HG02938 (cell line): ENCODE results near the gene CETN1.

Experiments
- ATAC-seq: cut with Tn5 transposase; IDR thresholded peaks from one replicate; pipeline ENCODE4 v1.9.1; 2021; ENCODE audit warnings: mild to moderate bottlenecking, moderate library complexity; ENCODE audit not compliant: unreplicated experiment

Gene CETN1

DNA sequence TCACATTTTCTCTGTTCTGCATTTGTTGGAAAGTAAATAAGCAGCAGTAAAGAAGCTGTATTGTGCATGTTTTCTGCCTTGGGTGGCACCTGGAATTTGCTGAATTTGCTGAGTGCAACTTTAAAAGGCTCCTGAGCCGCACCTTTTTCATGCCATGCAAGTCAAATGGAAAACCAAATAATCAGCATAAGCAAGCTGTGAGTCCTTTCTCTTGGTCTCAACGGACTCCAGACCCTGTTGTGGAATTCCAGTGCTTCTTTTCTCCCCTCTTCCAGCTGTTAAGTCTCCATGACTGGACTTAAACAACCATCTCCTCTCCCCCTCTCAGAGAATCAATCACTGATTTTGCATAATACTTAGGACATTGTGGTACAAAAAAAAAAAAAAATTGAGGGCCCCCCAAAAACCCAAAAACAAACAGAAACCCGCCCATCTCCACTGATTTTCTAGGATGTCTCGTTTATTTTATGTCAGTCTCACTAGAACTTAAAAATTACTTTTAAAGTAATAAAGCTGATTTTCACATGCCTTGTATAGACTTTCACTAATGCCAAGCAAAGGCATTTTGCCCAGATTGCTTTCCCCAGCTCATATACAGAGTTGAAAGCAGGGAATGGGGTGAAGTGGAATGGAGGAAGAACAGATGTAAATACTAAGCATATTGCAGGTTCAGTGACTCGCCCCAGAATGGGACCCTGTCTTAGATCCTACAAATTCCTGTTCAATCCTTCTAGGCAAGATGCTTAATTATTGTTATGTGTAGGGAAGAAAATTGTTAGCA, 5.1 kb upstream of the CETN1 start:
- ATAC-seq, result no peak

DNA sequence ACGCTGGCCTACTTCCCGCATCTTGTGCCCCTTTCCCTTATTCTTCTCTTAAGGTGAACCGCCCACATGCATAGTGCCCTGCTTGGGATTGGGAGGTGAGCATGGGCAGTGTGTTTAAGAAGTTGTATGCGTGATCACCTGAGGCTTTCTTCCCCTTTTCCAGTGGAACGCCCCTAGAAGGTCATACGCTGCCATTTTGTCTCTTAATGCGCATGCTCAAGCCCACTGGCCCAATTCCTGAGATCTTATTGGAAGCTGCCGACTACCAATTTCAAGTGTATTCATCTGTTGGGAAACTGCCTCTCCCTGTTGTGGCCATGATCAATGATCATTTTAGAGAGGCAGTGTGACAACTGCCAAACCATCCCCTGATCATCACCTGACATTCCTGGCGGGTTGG, 3.3 kb upstream of the CETN1 start:
- ATAC-seq, result no peak

DNA sequence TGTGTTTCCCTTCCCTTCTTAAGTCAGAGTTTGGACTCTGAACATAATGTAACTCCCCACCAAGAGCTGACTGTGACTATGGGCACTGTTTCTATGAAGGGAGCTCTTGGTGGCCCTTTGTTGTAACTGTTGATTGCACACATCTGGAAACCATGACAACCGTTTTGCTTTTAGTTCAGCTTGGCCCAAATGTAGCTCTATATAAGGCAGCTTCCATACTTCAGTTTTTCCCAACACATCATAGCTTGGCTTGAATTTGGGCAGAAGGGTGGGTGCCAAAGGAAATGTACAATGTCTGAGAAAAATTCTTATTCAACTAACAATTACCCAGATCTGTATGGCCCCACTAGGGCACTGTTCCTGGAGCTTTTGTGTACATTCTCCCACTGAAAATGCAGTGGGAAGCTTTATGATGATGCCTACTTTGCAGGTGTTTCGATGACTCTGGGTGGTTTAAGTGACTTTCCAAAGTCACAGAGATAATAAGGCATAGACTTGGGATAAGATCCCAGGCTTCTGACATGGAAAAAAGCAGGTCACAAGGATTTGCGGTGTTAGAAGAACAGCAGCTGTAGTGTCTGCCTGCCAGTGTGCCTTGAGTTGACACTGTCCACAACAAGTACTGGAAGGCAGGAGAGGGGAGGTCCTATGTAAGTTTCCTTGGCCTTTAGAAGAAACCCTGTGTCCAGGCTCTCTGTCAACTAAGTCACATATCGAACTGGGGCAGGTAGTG, 2.4 kb upstream of the CETN1 start:
- ATAC-seq, result no peak

DNA sequence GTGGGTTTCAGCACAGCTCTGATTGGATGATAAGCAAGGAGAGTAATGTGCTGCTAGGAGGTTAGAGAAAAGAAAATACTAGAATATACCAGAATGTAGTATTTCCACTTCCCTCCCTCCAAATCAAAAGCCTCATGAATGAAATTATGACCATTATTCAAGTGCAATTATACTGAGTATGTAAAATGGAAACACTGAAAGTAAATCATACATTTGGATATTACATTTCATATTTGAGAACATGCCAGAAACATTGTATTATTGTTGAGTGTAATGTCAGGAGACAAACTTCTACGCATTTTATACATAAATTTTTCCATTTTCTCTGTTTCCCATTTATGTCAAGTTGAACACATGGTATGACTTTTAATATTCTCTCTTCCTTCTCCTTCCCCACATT, 942 bp upstream of the CETN1 start:
- ATAC-seq, result no peak

DNA sequence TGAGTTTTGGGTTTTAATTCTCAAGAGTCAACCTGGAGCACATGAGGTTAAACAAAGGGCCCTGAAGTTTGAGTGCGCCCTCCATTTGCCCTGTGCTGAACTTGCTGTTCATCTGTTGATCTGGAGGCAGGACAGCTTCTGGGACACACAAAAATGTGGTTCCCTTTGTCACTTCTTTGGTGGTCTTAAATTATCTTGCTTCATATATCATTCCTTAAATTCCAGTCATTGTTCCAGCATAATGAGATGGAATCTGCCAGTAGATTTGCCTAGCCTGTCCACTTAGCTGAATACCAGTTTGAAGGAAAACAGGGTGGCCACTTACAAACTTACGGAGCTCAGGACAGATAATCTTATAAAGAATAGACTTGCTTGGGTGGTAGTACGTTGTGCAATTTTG, 916 bp downstream of the CETN1 start:
- ATAC-seq, result no peak

DNA sequence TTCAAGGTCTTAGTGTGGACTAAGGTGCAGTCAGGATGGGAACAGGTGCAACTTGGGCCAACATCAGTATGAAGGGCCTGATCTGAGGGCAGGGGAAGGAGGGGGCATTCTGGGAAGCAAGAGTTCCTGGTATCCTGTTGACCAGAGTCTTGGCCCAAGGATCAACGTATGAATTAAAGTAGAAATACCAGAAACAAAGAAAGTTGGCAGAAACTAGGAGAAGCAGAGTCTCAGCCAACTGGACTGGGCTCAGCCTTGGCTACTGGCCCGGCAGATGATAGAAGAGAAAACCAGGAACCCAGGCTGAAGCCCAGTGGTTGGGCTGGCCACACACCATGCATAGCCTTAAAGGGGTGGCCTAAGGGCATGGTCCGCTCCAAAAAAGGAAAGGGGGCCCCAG, 2.3 kb downstream of the CETN1 start:
- ATAC-seq, result no peak

DNA sequence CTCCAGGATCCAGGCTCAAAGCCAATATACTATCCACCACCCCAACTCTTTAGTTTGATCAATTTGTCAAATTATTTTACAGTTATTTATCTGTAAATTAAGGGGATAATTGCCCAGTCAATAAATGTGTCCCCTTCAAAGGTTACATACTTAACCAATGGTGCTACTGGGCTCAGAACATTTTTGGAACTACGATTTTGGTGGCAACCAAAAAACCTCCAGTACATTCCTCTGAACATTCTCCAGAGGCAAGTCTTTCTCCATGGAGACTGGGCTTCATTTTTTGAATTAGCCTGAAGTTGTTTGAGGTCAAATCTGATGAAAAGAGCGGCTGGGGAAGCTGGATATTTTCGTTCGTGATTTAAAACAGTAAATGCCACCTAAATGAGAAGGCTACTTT, 14.9 kb downstream of the CETN1 start:
- no peak for ATAC-seq

DNA sequence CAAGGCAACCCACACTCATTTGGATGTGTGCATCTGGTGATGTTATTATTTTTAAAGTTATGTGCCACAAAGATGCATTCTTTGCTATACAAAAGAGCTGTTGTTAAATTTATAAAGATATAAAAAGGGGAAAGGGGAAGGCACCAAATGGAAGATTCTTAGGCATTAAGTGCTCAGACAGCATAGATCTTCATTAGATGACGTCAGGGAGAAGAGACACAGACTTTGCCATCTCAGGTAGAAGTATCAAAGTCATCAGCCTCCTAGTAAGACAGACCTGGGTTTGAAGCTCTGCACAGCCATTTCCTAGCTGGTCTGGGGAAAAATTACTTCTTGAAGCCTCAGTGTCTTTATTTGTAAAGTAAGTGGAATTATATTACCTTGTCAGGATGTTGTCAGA, 15.4 kb downstream of the CETN1 start:
- ATAC-seq, result no peak

DNA sequence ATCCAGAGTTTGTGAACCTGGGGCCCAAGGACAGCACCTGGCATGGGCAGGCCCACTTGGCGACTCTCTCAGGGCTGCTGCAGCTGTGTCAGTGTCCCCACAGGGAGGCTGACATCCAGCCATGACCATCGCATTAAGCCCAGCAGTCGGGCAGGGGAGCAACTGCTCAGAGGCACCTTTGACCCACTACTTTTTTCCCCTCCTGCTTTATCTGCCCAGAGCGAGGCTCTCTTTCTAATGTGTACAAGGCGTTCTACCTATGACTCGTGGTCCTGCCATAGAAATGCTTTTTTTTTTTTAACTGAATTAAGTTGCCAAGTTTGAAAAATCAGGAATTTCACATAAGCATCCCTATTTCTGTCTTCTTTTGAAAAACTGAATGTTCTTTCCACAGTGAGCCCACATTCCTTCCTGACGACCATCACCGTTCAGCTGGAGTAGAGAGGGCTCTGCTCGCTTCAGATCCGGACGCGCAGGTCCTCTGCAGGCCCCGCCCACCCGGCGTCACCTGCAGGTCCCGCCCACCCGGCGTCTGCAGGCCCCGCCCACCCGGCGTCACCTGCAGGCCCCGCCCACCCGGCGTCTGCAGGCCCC, 16.2 kb downstream of the CETN1 start:
- ATAC-seq, result peak; percentile 57

DNA sequence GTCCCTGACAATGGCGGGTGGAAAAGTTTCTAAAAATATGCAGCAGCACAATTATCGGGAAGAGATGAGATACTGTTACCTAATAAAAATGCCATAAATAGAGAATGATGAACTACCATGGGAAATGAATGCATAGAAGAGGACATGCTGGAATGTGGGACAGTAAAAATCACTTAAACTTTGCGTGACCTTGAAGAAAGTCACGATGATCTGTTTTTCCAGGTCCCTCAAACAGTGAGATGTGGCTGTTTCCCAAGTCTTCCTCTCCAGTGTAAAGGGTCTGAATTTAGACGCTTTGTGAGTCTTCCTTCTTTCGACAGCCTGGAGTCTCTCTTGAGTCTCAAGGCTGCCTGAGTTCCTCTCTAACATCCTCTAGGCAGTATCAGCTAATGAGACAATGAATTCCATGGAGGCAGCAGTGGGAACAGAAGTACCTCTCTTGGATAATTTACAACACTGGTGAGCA, 18.0 kb downstream of the CETN1 start:
- ATAC-seq, result no peak

DNA sequence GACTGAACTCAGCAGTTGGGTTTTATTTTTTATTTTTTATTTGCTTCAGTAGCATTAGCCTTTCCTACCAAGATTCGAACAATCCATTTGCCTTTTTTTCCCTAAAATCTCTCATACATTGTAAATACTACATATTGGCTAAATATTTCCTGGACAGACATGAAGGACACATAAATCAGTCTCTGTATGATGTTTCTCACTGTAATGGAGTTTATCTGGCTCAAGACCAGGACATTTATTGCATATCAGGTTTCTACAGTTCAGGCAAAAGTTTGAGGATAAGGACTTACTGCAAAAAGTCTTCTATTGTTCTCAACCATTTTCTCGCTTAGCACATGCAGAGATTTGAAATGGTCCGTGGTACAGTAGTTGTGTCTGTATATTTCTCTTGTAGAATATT, 19.9 kb downstream of the CETN1 start:
- ATAC-seq, result no peak

DNA sequence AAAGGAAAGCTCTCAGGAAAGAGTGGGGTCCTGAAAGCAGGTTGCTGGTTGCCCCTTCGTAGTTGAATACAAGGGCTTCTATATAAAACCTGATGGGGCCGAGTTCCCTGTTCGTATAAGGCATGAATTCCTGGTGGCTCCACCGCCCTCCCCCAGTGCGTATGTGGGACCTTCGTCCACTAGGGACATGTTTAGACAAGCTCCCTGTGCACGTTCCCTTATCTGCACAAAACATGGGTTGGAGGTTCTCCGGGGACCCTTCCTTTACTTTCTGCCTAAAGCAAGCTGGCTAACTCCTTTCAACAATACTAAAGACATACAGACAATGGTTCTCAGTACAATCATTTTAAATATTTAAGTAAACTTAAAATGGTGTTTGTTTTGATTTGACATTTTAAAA, 24.6 kb downstream of the CETN1 start:
- ATAC-seq, result no peak

DNA sequence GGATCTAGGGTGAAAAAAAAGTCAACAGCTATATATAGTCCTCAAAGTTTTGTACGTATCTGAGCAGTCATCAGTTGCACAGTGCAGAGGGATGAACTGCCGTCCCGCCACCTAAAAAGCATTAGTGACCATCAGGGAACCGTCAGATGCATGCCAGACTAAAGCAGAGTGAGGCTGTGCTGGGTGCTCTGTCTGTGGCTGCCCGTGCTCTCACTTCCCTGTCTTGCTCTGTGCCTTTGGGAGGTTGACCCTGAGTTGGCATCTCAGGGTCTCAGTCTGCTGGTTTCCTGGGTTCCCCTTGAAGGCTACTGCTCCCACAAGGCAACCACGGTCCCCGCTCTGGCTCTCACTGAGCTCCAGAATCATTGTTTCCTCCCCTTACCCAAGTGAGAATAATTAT, 27.8 kb downstream of the CETN1 start:
- no peak for ATAC-seq

DNA sequence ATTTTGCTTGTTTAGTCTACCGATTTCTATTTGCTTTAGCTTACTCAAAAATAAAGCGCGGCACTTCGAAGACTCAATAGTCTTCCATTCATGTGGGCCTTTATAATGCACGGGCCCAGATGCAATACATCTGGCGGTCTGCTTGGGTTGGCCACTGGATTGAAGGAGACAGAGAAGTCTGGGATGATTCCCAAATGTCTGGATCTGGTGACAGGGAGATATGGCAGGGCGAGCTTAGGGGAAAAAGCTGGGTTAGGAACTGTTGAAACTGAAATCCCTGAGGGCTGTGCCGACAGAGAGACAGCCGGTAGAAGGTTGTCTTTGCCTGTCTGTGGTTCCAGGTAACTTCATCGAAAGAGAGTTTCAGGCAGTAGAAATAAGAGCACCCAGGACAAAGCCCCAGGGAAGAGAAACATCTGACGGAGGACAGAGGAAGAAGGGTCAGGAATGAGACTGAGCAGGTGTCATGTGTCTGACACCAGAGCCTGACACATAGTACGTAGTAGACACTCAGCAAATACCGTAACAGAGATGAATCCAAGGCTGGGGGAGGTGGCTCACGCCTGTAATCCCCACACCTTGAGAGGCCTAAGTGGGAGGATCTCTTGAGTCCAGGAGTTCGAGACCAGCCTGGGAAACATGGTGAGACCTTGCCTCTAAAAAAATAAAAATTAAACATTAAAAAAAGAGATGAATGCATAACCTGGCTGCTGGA, 30.2 kb downstream of the CETN1 start:
- ATAC-seq, result no peak

DNA sequence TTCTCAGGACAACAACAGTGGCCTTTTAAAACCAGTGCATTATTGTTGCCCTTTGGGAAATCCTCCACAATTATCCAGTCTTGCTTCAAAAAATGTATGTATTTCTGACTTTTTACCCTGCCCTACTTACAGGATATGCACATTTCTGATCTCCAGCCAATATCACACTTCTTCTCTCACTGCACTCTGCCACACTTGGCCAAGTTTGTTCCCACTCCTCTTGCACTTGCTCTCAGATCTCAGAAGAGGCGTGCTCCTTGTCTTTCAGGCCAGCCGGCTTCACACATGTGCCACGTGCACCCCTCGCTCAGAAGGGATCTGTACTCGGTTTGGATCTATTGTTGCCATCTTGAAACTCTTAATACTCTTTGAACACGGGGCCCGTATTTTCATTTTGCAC, 32.0 kb downstream of the CETN1 start:
- no peak for ATAC-seq

DNA sequence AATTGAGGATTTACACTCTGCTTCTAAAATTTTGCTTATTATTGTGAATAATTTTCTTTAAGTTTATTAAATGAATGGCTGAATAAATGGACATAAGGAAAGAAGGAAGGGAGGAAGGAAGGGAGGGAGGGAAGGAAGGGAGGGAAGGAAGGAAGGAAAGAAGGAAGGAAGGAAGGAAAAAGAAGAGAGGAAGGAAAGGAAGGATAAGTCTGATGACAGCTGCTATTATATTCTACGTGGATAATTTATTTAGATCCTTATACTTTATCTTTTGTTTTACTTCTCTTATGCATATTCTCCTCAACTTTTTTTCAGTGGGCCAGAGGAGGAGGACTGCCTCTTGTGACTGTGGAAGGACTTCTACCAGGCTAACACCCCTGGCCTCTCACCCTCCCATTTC, 34.0 kb downstream of the CETN1 start:
- no peak for ATAC-seq

DNA sequence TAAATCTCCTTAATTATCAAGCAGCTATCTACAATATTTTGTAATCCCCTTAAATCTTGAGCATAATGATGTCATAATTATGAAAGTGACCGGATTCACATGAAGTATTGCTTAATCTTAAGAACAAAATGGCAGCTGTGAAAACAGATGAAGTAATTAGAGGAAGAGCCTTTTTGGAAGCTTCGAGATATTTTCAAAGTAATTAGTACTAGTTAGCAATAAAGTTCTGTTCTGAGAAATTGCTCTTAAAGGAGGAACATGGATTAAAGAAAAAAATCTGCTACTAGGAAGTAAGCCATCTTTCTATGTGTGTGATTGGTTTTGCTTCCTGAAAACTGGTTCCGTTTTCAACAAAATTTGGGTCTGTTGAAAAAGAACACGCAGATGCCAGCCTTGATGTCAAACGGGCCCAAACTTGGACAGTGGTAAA, 34.9 kb downstream of the CETN1 start:
- ATAC-seq, result no peak

DNA sequence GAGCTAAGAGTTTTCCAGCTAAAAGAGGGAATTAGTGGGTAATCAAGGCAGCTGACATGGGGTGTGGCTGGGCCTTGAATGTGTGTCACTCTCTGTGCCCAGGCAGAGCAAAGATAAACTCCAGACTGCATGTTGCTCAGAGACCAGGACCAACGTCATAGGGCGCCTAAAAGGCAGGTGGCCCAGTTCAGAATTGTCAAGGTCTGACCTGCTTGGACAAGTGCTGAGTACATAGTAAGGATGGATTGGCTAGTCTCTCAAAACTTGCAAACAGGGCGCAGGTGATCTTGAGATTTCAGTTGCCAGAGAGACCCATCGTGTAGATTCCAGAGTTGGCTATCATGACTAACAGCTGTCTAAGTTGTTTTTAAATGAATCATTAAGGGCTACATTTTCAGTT, 35.6 kb downstream of the CETN1 start:
- ATAC-seq, result no peak

DNA sequence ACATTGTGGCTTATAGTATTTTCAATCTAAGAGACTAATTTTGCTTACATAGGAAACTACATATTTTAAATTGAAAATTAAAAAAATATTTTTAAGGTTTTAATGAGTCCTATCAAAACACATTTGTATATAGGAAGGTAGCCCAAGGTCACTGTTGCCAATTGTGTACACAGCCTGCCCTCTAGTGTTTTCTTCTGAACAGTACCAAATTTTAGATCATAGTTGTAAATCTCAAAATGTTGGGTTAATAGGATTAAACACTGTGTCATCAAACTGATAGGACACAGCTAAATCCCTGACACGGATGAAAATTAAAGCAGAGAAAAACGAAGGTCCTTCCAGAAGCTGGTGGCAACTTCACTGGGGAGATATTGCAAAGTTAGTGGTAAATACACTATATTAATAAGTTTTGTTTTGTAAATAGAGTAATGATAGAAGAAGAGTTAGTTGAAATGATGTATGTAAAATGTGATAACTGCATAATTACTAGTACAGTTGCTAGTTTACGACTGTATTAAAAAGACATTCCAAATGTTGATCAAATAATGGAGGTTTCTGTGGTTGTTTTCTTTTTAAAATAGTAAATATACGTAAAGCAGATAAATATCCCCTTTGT, 36.3 kb downstream of the CETN1 start:
- no peak for ATAC-seq

DNA sequence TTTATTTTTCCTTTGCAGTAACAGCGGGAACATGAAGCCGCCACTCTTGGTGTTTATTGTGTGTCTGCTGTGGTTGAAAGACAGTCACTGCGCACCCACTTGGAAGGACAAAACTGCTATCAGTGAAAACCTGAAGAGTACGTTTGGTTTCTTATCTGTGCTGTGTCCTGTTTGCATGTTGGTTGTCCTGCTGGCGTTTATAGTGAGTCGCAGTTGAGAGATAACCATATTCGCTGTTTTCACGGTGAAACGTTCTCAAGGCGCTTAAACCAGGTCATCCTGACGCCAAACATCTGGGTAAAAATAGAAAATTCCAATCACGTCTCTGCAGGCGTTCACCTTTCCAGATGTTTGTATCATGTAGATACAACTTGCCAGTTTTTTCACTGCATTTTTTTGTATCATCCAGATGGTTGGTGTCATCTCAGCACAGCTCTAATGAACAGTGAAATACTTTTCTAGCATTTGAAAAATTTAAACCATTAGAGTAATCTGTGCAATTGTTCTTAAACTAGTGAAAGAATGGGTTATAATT, 37.9 kb downstream of the CETN1 start:
- no peak for ATAC-seq

DNA sequence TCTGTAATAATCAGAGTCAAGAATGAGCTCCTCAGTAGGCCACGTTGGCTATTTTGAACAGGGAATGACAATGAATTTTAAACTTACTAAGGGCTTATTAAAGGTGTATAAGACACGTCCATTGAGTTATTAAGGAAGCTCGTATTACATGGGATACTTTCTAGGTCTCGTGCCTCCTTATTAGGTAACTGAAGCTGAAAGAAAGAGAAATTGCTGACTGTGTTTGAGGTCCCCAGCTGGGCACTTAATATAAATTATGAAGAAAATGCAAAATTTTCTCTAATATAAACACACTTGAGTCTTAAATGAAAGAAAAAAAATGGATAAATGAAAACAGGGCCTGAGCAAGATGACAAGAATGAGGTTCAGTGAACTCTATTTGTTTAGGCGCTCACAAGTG, 38.4 kb downstream of the CETN1 start:
- no peak for ATAC-seq
